Measurements from ENCODE around the gene DTNA. TPM values are rescaled to one million over a fixed set of nuclear protein-coding genes. Genes with fewer than 3 reads are reported as not detected.

DTNA gene
- total RNA-seq, 2 donors from 2014 or later, result 10.7 to 76.2 TPM

DNA sequence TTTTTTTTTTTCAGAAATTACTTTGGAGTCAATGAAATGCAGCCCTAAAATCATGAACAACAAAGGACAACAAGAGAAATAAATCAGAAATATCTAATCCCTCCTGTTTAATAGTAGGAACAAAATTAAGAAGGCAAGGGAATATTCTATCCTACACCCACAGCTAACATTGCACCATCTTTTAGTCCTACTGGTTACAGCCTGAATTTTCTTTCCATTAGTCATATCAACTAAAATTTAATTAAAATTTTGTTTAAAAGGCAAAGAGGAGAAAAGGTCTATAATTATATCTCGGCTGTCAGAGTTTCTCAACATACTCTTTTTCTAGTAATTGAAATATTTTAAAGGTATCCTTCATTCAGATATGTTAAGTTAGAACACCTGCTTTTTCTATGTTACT, 61.9 kb downstream of the DTNA start:
- H3K4me3 ChIP-seq, result no peak overlapping the region
- TF ChIP-seq, protein P1, sequence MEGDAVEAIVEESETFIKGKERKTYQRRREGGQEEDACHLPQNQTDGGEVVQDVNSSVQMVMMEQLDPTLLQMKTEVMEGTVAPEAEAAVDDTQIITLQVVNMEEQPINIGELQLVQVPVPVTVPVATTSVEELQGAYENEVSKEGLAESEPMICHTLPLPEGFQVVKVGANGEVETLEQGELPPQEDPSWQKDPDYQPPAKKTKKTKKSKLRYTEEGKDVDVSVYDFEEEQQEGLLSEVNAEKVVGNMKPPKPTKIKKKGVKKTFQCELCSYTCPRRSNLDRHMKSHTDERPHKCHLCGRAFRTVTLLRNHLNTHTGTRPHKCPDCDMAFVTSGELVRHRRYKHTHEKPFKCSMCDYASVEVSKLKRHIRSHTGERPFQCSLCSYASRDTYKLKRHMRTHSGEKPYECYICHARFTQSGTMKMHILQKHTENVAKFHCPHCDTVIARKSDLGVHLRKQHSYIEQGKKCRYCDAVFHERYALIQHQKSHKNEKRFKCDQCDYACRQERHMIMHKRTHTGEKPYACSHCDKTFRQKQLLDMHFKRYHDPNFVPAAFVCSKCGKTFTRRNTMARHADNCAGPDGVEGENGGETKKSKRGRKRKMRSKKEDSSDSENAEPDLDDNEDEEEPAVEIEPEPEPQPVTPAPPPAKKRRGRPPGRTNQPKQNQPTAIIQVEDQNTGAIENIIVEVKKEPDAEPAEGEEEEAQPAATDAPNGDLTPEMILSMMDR (IDR thresholded peaks at IDR 0.05), result no peak
- no peak for TF ChIP-seq POLR2AphosphoS5 (IDR thresholded peaks at IDR 0.05)
- no peak for TF ChIP-seq POLR2A (IDR thresholded peaks at IDR 0.05)
- DNase-seq (ENCODE audit: low spot score), result no peak
- no peaks in the 10 kb centered on the region for H3K9me3 ChIP-seq
- no peaks in the 10 kb centered on the region for H3K36me3 ChIP-seq
- WGBS, result 89% methylated on average over 1 of the region's 1 CpG
- intact Hi-C loops (cut with DNase I), result no loop called here
- H3K27ac ChIP-seq, result no peak overlapping the region
- H3K27me3 ChIP-seq (replicated peaks; ENCODE audit: insufficient read depth), result no peaks in the 10 kb centered on the region
- H3K4me1 ChIP-seq (replicated peaks), result no peaks in the 10 kb centered on the region

DNA sequence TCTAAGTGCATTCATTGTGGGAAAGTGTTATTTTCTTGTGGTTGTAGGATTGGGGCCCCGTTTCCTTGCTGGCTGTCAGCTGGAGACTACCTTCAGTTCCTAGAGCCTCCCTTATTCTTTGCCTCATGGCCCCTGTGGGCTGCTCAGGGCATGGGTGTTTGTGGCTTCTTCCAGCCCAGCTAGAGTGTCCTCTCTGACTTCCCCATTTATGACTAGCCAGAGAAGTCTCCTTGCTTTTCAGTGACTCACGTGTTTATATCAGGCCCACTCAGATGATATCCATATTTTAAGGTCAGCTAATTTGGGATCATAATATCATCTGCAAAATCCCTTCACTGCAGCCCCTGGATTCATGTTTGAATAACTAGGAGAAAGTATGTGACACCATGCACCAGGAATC, 62.8 kb downstream of the DTNA start:
- no peaks in the 10 kb centered on the region for H3K9me3 ChIP-seq
- WGBS, result 59% methylated on average over 2 of the region's 2 CpGs
- intact Hi-C loops (cut with DNase I), result no loop called here
- H3K4me3 ChIP-seq, result no peak overlapping the region
- no peaks in the 10 kb centered on the region for H3K36me3 ChIP-seq
- no peak for TF ChIP-seq POLR2AphosphoS5 (IDR thresholded peaks at IDR 0.05)
- TF ChIP-seq, protein P1 (IDR thresholded peaks at IDR 0.05), result no peak
- H3K27ac ChIP-seq, result no peak overlapping the region
- no peaks in the 10 kb centered on the region for H3K4me1 ChIP-seq (replicated peaks)
- DNase-seq (ENCODE audit: low spot score), result no peak
- no peaks in the 10 kb centered on the region for H3K27me3 ChIP-seq (replicated peaks; ENCODE audit: insufficient read depth)

DNA sequence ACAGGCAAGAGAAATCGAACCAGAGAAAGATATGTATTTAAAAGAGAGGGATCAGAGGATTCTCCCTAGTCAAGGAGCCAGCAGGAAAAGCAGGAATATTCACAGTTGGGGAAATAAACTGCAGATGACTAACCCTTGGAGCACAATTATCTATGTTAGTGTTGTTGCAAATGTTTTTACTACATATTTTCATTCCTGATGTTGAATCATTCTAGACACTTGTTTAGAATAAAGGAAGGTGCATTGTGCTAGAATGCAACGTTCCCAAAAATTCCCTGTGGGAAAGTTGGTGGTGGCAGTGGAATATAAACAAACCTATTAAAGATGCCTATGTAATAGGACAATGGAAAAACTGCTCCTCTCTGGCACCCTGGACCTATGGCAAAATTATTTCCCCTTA, 63.3 kb downstream of the DTNA start:
- no peak for TF ChIP-seq POLR2AphosphoS5 (IDR thresholded peaks at IDR 0.05)
- TF ChIP-seq POLR2A (IDR thresholded peaks at IDR 0.05), result no peak
- TF ChIP-seq, protein P1 (IDR thresholded peaks at IDR 0.05), result no peak
- Histone ChIP-seq H3K9me3 (no peaks in the 10 kb centered on the region), H3K36me3 (no peaks in the 10 kb centered on the region), H3K4me3 (no peak overlapping the region), H3K27ac (no peak overlapping the region), H3K4me1 (replicated peaks) (no peaks in the 10 kb centered on the region), H3K27me3 (replicated peaks; ENCODE audit: insufficient read depth) (no peaks in the 10 kb centered on the region)
- no peak for DNase-seq (ENCODE audit: low spot score)
- intact Hi-C loops (cut with DNase I), result no loop called here
- 27% methylated on average over 2 of the region's 2 CpGs for WGBS

DNA sequence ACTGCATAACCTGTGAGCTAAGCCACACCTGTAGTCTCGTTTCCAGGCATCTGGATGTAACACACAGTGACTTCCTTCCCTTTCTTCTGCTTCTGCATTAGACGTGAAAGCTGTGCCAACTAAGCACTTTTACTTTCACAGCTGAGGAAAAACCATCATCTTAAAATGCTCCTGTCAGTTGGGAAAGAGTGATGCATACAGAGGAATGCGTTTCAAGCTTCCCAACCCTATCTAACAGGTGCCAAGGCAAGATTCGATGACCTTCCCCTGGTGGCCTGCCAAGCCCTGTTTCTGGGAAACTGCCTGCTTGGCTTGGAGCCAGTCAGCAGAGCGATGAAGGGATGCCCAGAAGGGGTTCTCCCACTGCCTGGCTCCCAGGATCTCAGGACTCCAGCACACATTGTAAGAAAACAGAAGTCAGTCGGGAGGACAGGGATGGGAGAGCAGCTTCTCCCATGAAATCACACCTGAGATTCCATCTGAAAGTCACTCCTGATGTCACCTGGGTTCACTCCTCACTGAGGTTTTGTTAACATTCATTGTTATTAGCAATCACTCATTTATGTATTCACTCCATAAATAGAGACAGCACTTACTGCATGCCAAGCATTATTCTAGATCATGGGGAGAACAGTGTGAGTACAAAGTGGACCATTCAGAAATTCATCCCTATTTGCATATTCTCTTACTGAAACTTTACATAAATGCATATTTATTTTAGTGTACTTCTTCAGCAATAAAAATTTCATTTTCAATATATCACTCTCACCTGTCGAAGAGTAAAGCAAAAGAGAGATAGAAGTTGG, 64.1 kb downstream of the DTNA start:
- Histone ChIP-seq H3K4me3 (no peak overlapping the region), H3K36me3 (no peaks in the 10 kb centered on the region), H3K9me3 (no peaks in the 10 kb centered on the region), H3K27ac (no peak overlapping the region), H3K27me3 (replicated peaks; ENCODE audit: insufficient read depth) (no peaks in the 10 kb centered on the region), H3K4me1 (replicated peaks) (no peaks in the 10 kb centered on the region)
- DNase-seq (ENCODE audit: low spot score), result no peak
- no peak for TF ChIP-seq POLR2AphosphoS5 (IDR thresholded peaks at IDR 0.05)
- no peak for TF ChIP-seq POLR2A (IDR thresholded peaks at IDR 0.05)
- TF ChIP-seq, protein P1 (IDR thresholded peaks at IDR 0.05), result no peak
- 16% methylated on average over 7 of the region's 7 CpGs for WGBS
- intact Hi-C loops (cut with DNase I), result no loop called here

DNA sequence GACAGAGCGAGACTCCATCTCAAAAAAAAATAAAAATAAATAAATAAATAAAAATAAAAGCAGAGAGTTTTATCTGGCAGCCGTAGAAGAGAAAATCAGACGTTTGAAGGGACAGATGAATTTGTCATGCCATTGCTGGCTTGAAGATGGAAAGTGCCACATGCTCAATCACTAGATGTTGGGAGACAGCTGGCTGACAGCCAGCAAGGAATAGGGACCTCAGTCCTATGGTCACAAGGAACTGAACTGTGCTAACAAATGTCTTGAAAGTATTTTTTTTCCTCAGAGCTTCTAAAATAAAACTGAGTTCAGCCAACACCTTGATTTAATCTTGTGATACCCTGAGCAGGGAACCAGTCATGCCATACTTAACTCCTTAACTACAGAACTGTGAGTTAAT, 65.4 kb downstream of the DTNA start:
- DNase-seq (ENCODE audit: low spot score), result no peak
- WGBS, result 85% methylated on average over 3 of the region's 3 CpGs

More for the DNA sequence above, 65.4 kb downstream of the DTNA start:
- TF ChIP-seq, protein P1 (IDR thresholded peaks at IDR 0.05), result no peak
- TF ChIP-seq POLR2AphosphoS5 (IDR thresholded peaks at IDR 0.05) (no peak), POLR2A (IDR thresholded peaks at IDR 0.05) (no peak)
- H3K4me1 ChIP-seq (replicated peaks), result no peaks in the 10 kb centered on the region
- H3K36me3 ChIP-seq, result no peaks in the 10 kb centered on the region
- H3K9me3 ChIP-seq, result no peaks in the 10 kb centered on the region
- H3K27me3 ChIP-seq (replicated peaks; ENCODE audit: insufficient read depth), result no peaks in the 10 kb centered on the region
- intact Hi-C loops (cut with DNase I), result no loop called here
- no peak overlapping the region for H3K27ac ChIP-seq
- no peak overlapping the region for H3K4me3 ChIP-seq

Data from prostate gland (tissue), 2 donors.